Activated gamma-delta T cell treated with anti-CD3 and anti-CD28 coated beads, Interleukin-2, amount 50 U/mL, for 16 hours (primary cell): ENCODE data around the gene TNS1.

ENCODE experiments used
- DNase-seq: peaks from one replicate; pipeline ENCODE4 v3.0.0-alpha.2; 2020; ENCODE audit warnings: low read depth

The TNS1 gene

GRCh38 chr2:218015586-218016521 is 13.1 kb upstream of the TNS1 start:
- DNase-seq = no peak

DNA sequence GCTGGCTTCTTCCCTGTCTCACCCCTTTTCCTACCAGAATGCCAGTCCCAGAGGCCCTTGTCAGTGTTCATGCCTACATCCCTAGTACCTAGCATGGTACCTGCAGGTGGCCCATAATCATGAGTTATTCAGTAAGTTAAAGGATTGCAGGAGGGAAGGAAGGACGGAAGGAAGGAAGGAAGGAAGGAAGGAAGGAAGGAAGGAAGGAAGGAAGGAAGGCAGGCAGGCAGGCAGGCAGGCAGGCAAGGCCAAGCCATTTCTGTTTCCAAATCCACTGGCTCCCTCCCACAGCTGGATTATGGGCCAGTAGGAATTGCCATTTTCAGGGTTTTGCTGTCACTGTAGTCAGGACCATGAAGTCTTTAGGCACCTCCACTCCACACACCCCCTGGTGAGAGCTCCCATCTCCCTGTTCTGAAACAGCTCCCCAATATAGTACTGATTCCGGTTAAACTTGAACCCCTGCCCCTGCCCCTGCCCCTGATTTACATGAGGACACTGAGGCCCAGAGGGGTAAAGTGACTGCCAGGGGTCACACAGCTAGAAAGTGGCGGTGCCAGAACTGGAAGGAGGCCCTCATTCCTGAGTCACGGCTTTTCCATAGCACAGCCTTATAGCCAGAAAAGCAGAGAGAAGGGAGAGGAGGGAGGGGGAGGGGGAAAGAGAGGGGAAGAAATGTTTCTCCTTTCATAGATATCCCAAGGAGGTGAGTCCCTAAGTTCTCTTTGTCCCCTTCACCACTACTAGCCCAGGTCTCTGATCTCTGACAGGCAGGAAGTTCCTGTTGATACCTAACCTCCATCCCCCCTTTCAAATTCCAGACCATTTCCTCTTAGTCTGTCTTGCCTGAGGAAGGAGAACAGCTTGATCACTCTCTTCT is 12.2 kb upstream of the TNS1 start:
- DNase-seq = no peak

- DNase-seq = no peak
These were observed 10.5 kb upstream of the TNS1 start for GRCh38 chr2:218013289-218013688.

DNA sequence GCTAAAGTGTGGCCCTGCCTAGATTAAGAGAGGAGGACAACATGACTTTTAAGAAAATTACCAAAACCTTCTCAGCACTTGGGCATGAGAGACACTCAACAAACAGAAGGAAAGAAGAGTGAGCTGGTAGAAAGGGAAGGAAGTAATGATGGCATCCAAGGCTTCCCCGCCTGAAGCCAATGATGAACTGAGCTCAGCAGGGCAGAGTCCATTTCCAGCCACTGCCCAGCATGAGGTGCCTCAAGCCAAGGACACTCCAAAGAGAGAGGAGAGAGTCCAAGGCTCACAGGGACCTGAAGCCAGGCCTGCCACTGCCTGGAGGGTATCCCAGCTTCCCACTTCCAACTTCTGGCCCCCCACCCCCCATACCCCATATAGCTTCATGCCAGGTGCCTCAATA is 9.5 kb upstream of the TNS1 start:
- no peak for DNase-seq

DNA sequence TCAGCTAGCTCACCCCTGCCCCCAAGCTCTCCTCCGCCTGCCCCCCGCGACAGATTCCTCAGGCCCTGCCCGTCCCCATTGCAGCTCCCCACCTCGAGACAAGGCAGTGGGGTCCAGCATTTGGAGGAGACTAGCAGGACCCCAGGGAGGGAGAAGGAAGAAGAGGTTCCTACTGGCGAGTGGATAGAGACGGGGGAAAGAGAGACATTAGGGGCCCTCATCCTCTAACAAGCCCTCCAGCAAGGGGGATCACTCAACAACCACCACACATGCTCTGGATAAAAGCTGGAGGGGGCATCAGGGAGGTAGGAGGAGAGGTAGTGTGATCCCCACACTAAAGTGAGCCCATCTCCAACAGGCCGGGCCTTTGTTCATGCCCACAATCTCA is 8.9 kb upstream of the TNS1 start:
- no peak for DNase-seq

GRCh38 chr2:218010984-218011652 is 8.3 kb upstream of the TNS1 start:
- DNase-seq = no peak

GRCh38 chr2:218010140-218010983 is 7.6 kb upstream of the TNS1 start:
- DNase-seq = no peak

DNA sequence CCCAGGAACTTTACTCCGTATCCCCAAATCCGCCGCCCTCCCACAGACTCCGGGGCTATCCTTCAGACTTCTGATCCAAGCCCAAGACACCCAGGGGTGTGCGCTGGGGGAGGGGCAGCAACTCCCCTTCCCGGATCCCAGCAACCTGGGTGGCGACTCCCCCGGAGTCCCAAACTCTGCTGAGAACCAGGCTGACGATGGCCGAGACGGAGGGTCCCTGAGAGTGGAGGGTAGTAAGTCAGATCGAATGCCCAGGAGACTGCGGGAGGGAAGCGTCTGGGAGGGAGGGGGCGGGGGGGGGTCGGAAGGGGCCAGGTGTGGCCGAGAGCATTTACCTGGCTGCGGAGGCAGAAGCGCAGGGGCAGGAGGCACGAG is 7.0 kb upstream of the TNS1 start:
- no peak for DNase-seq

GRCh38 chr2:218009231-218009630 is 6.4 kb upstream of the TNS1 start:
- DNase-seq = no peak

DNA sequence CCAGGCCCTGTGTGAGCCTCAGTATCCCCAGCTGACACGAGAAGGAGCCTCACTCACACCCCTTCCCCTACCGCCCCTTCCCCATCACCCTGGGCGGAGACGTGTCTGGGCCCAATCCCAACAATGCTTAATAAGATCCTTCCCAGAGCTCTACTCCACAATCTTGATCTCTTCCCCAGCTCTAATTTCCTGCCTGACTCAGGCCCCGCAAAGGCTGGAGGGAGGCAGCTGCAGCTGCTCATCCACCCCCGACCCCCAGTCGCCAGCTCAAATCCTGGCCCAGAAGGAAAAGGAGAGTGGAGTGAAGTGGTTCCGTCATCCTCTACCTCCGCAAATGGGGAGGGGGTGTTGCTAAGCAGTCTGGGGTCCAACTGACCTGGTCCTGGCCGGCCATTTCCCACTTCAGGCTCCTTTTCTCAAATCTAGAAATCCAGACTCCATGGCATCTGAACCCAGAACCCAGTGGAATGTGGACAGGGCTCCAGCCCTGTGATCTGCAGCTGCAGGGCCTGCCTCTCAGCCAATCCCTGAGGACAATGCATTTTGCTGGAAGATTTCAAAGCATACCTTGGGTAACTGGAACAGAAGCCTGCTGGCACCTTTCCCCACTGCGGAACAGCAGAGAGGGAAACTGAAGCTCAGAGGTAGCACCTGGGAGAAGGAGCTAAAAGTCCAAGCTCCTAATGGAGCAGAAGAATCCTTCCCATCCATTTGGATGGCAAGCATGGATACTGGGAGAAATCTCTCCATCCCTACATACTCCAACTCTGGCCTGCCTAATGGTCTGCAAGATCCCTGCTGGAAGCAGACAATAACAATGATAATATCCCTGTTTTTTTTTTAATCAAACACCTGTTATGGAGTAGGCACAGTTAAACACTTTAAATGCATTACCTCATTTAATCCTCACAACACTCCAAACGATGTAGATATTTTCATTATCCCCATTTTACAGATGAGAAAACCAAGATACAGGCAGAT is 5.6 kb upstream of the TNS1 start:
- DNase-seq = no peak

DNA sequence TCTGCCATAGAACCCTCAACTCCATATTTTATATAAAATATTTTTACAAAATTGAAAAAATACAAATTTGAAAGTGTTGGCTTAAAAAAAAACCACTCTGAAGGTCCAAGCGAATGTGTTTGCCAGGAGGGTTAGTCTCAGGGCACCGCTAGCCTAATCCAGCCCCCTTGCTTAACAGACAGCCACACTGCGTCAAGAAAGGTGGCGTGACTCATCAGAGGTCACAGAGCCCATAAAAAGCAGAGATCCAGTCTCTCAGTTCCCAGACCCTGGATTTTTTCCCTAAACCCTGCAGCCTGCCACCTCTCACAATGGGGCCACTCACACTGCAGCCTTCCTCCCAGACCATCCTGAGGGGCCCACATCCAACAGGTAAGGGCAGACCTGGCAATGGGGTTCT is 3.9 kb upstream of the TNS1 start:
- DNase-seq = no peak

- DNase-seq = no peak
These were observed 2.7 kb upstream of the TNS1 start for GRCh38 chr2:218005486-218005885.

GRCh38 chr2:218005028-218005427 is 2.2 kb upstream of the TNS1 start:
- no peak for DNase-seq

- no peak for DNase-seq
These were observed 1.2 kb upstream of the TNS1 start for GRCh38 chr2:218003981-218004419.

DNA sequence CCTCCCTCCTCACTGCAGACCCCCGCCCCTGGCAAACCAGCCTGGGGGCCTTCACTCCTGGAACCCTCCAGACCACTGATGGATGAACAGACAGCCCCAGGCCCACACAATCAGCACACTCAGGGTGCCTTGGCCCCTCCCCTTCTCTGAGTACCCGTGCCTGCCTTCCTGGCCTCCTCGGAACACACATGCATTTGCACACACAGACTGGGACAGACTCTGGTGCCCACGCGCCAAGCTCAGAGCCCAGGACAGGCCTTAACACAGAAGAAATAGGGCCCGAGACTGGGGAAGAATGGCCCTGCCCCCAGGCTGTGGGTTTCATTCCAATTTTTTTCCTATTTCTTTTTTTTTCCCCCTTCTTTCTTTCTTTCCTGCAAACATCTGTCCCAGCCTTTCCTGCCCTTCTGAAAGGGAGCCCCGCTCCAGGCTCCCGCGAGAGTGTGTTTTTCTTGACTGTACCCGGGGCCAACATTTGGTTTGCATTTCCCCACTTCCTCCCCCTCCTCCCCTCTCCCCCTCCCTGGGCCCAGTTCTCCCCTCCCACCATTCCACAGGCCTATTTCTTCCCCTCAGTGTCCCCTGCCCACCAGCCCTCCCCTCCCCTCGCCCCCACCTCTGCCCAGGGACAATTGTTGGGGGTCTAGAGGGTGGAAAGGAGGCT is 618 bp upstream of the TNS1 start:
- no peak for DNase-seq

DNA sequence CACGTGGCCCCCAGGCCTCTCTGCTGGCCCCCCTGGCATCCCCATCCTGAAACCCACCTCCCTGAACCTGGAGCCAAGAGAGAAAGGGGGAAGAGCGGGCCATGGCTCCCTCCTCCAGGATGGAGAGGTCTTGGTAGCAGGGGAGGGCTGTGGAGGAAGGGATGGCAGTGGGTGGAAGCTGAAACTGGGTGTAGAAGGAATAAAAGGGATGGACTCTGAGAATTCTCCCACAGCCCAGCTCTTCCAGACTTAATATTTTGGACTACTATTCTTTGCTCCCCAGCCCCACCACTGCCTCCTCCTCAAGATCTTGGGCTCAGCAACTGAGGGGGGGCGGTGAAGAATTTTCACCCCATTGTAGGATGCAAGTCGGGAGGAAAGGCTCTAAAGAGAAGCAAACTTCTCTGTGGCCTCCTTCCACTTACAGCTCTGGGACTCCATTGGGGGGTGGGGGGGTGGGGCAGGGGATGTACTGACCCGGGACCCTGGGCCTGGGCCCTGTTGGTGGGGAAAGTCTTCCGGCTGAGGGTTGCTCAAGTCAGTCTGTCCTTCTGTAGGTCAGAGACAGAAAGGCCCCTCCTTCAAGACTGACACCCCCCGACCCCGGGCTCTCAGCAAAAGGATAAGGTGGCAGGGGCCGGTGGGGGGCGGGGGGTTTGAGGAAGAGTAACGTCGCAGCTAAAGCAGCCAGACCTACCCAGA is 501 bp downstream of the TNS1 start:
- no peak for DNase-seq

GRCh38 chr2:218001629-218002028 is 1.2 kb downstream of the TNS1 start:
- no peak for DNase-seq

- no peak for DNase-seq
These were observed 2.7 kb downstream of the TNS1 start for GRCh38 chr2:218000136-218000535.

GRCh38 chr2:217999595-217999959 is 3.2 kb downstream of the TNS1 start:
- DNase-seq = no peak
